Liver (tissue), 9 donors: ENCODE data around the gene DERL2. TPM values are rescaled to one million over a fixed set of nuclear protein-coding genes. Genes with fewer than 3 reads are reported as not detected.
"Not testable (repeated sequence)": the region's sequence is repeated elsewhere in the genome, so short reads cannot be mapped to it uniquely, and the experiment has no call there.

ENCODE experiments used
- DNase-seq: peaks from one replicate; pipeline ENCODE4 v3.0.0-alpha.2; 2017; ENCODE audit warnings: low spot score
- H3K27ac ChIP-seq, 2 donors: one replicate each; pipeline ENCODE4 v1.7.0; 2013; ENCODE audit warnings: inconsistent platforms in 2 of 2, low read length in 2 of 2, control low read depth in 1 of 2, low read depth in 1 of 2, mild to moderate bottlenecking in 1 of 2
- H3K27me3 ChIP-seq, 4 donors: one replicate each; pipeline versions ENCODE4 v1.6.1 to v1.7.0; 2013; ENCODE audit warnings: low read length in 3 of 4, inconsistent platforms in 1 of 4, mild to moderate bottlenecking in 1 of 4, moderate library complexity in 1 of 4; ENCODE audit not compliant: control insufficient read depth in 4 of 4, insufficient read depth in 4 of 4
- H3K36me3 ChIP-seq, 4 donors: one replicate each; pipeline versions ENCODE4 v1.6.1 to v1.7.0; 2013; ENCODE audit warnings: low read length in 3 of 4, mild to moderate bottlenecking in 3 of 4, low read depth in 1 of 4, moderate library complexity in 1 of 4; ENCODE audit not compliant: control insufficient read depth in 4 of 4, insufficient read depth in 3 of 4
- H3K4me1 ChIP-seq, 4 donors: one replicate each; pipeline versions ENCODE4 v1.6.1 to v1.7.0; 2013; ENCODE audit warnings: low read length in 3 of 4, mild to moderate bottlenecking in 3 of 4, moderate library complexity in 1 of 4; ENCODE audit not compliant: control insufficient read depth in 4 of 4, insufficient read depth in 4 of 4
- H3K4me3 ChIP-seq, 3 donors: one replicate each; pipeline versions ENCODE4 v1.6.1 to v1.7.0; 2013; ENCODE audit warnings: low read length in 3 of 3, control low read depth in 1 of 3, low read depth in 1 of 3, mild to moderate bottlenecking in 1 of 3
- H3K9ac ChIP-seq, 2 donors: one replicate each; pipeline ENCODE4 v1.7.0; 2013; ENCODE audit warnings: low read length in 2 of 2, mild to moderate bottlenecking in 2 of 2, moderate library complexity in 2 of 2, control low read depth in 1 of 2, low read depth in 1 of 2
- H3K9me3 ChIP-seq, 4 donors: one replicate each; pipeline versions ENCODE4 v1.6.1 to v1.7.0; 2013; ENCODE audit warnings: low read length in 3 of 4; ENCODE audit not compliant: control insufficient read depth in 4 of 4
- EGR1 ChIP-seq, 2 donors: IDR thresholded peaks; 2 replicates each; pipeline ENCODE4 v1.6.1; 2016 to 2018; ENCODE audit warnings: antibody characterized with exemption in 2 of 2, low read depth in 2 of 2
- FOXA2 ChIP-seq: IDR thresholded peaks from 2 replicates; pipeline ENCODE4 v1.6.1; 2016; ENCODE audit warnings: antibody characterized with exemption
- HNF4A ChIP-seq, 2 donors: conservative IDR thresholded peaks; 2 replicates each; pipeline ENCODE4 v1.6.1; 2016; ENCODE audit warnings: antibody characterized with exemption in 2 of 2, mild to moderate bottlenecking in 2 of 2
- HNF4G ChIP-seq: IDR thresholded peaks from 2 replicates; pipeline ENCODE4 v1.6.1; 2016; ENCODE audit warnings: antibody characterized with exemption
- JUND ChIP-seq, 2 donors: IDR thresholded peaks; 2 replicates each; pipeline ENCODE4 v1.6.1; 2016; ENCODE audit warnings: antibody characterized with exemption in 2 of 2
- RAD21 ChIP-seq, 2 donors: IDR thresholded peaks; 2 replicates each; pipeline ENCODE4 v1.6.1; 2016; ENCODE audit warnings: antibody characterized with exemption in 2 of 2, mild to moderate bottlenecking in 2 of 2
- SP1 ChIP-seq: IDR thresholded peaks from 2 replicates; pipeline ENCODE4 v1.6.1; 2018; ENCODE audit warnings: antibody characterized with exemption, mild to moderate bottlenecking
- TAF1 ChIP-seq: conservative IDR thresholded peaks from 2 replicates; pipeline ENCODE4 v1.6.1; 2016; ENCODE audit warnings: antibody characterized with exemption, mild to moderate bottlenecking
- WGBS: extraction: QIAGEN DNeasy Blood & Tissue Kit; methylation state at CpG from one replicate; pipeline ENCODE4 v1.1.7; 2013; 5-methylcytosine and 5-hydroxymethylcytosine counted together
- polyA plus RNA-seq, 2 donors: library from polyadenylated mRNA; stranded (reverse) in 1 of 2; unstranded in 1 of 2; fragments of 200-250 nt in 1 of 2; fragments of >200 nt in 1 of 2; fragmentation: Nextera tagmentation in 1 of 2; extraction: Ambion mirVana in 1 of 2; gene quantifications; one replicate each; pipeline versions ENCODE4 v1.2.1 to v1.2.3, GENCODE V29; 2013 to 2015
- total RNA-seq, 2 donors: library from RNA; depleted of rRNA; stranded (reverse); fragments of >200 nt; gene quantifications; one replicate each; pipeline ENCODE4 v1.2.3, GENCODE V29; 2014
- TF ChIP-seq, protein P1 (sequence below): IDR thresholded peaks from 2 replicates; pipeline ENCODE4 v1.6.1; 2016; ENCODE audit warnings: antibody characterized with exemption
- TF ChIP-seq, protein P2 (sequence below): IDR thresholded peaks from 2 replicates; pipeline ENCODE4 v1.6.1; 2016; ENCODE audit warnings: antibody characterized with exemption, mild to moderate bottlenecking
- donor health status: healthy.
- donor health status: healthy.
- donor health status: healthy.
- donor health status: healthy.
- donor health status: healthy.

DERL2 gene
- total and polyA plus RNA-seq, 4 donors = 35.8 to 75.3 (median 45.9) TPM

DNA sequence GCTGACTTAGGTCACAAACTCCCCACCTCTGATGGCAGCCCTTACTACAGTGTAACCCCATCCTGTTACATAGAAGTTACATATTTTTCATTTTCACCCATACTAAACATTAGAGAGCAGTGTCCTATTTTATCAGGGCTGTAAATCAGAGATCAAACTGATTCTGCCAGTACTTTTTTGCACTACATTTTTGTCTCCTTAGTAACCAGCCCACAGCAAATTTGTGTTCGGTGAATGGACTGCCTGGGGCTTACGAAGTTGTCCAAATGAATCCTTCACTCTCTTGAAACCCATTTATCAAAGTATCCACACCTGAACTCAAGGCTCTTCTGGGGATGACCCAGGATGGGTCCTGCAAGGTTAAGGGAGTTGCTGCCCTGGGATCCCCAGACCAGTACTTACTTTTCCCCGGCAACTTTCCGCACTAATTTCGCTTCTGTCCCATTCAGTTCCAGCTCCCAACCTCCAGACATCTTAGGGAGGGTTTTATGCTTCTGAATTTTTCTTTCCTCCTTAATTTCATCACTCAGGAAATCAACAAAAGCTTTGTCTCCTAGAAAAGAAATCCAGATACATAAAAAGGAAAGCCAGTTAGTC is 48.2 kb downstream of the DERL2 start:
- DNase-seq = no peak
- TF ChIP-seq JUND (IDR thresholded peaks at IDR 0.05) = no peak
- TF ChIP-seq, protein P1, sequence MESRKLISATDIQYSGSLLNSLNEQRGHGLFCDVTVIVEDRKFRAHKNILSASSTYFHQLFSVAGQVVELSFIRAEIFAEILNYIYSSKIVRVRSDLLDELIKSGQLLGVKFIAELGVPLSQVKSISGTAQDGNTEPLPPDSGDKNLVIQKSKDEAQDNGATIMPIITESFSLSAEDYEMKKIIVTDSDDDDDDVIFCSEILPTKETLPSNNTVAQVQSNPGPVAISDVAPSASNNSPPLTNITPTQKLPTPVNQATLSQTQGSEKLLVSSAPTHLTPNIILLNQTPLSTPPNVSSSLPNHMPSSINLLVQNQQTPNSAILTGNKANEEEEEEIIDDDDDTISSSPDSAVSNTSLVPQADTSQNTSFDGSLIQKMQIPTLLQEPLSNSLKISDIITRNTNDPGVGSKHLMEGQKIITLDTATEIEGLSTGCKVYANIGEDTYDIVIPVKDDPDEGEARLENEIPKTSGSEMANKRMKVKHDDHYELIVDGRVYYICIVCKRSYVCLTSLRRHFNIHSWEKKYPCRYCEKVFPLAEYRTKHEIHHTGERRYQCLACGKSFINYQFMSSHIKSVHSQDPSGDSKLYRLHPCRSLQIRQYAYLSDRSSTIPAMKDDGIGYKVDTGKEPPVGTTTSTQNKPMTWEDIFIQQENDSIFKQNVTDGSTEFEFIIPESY = no peak
- TF ChIP-seq, protein P2, sequence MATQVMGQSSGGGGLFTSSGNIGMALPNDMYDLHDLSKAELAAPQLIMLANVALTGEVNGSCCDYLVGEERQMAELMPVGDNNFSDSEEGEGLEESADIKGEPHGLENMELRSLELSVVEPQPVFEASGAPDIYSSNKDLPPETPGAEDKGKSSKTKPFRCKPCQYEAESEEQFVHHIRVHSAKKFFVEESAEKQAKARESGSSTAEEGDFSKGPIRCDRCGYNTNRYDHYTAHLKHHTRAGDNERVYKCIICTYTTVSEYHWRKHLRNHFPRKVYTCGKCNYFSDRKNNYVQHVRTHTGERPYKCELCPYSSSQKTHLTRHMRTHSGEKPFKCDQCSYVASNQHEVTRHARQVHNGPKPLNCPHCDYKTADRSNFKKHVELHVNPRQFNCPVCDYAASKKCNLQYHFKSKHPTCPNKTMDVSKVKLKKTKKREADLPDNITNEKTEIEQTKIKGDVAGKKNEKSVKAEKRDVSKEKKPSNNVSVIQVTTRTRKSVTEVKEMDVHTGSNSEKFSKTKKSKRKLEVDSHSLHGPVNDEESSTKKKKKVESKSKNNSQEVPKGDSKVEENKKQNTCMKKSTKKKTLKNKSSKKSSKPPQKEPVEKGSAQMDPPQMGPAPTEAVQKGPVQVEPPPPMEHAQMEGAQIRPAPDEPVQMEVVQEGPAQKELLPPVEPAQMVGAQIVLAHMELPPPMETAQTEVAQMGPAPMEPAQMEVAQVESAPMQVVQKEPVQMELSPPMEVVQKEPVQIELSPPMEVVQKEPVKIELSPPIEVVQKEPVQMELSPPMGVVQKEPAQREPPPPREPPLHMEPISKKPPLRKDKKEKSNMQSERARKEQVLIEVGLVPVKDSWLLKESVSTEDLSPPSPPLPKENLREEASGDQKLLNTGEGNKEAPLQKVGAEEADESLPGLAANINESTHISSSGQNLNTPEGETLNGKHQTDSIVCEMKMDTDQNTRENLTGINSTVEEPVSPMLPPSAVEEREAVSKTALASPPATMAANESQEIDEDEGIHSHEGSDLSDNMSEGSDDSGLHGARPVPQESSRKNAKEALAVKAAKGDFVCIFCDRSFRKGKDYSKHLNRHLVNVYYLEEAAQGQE = no peak
- no peak for TF ChIP-seq HNF4A (conservative IDR thresholded peaks at IDR 0.05)
- TF ChIP-seq RAD21 (IDR thresholded peaks at IDR 0.05) = no peak
- TF ChIP-seq TAF1 = no peak
- TF ChIP-seq SP1 = no peak
- TF ChIP-seq FOXA2 = no peak
- Histone ChIP-seq H3K9ac (peak overlapping the region; percentile 55 to 97), H3K4me1 (peaks cover 0 to 15% (median 11%) of the 10 kb centered on the region in 4 donors), H3K36me3 (peaks cover 4 to 31% (median 29%) of the 10 kb centered on the region in 4 donors), H3K4me3 (peak overlapping the region; percentile 88 to 92 (median 91)), H3K27me3 (no peaks in the 10 kb centered on the region), H3K9me3 (no peaks in the 10 kb centered on the region), H3K27ac (no peak overlapping the region)
- 60% methylated on average over 5 of the region's 5 CpGs for WGBS

DNA sequence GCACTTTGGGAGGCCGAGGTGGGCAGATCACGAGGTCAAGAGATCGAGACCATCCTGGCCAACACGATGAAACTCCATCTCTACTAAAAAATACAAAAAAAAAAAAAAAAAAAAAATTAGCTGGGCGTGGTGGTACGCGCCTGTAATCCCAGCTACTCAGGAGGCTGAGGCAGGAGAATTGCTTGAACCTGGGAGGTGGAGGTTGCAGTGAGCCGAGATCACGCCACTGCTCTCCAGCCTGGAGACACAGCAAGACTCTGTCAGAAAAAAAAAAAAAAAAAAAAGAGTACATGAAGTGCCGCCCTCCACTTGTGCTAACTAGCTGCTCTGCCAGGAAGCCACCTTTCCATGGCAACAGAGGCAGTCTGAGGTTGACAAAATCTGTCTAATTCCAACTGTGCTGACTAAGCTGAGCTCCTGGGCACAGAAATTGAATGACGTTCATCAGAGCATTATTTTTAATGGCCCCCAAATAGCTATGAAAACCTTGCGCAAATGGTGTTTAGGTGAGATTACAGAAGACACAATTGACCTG is 50.1 kb downstream of the DERL2 start:
- not testable (repeated sequence) for H3K27ac ChIP-seq, H3K9me3 ChIP-seq, H3K9ac ChIP-seq, DNase-seq, H3K27me3 ChIP-seq, H3K4me3 ChIP-seq
- 93% methylated on average over 12 of the region's 12 CpGs for WGBS
- Histone ChIP-seq H3K4me1 (peaks cover 0 to 15% (median 11%) of the 10 kb centered on the region in 4 donors), H3K36me3 (peaks cover 5 to 45% (median 38%) of the 10 kb centered on the region in 4 donors)

DNA sequence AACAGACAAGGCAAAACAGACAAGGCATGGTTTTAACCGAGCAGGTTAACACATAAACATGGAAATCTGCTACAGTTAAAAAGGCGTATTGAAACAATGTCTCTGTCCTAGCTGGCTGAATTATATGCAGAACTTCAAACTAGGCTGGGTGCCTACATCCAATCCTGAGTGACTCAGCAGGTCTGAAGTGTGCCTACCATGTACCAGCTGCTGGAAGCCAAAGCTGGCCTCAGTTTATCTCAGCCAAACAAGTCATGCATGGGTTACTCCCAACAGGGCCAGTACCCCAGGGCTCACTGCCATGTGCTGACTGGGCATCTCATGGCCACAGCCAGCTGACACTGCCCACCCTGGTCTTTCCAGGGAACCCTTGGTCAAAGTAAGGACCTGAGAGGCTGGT is 51.0 kb downstream of the DERL2 start:
- H3K27me3 ChIP-seq = no peaks in the 10 kb centered on the region
- DNase-seq = no peak
- H3K9me3 ChIP-seq = no peaks in the 10 kb centered on the region
- TF ChIP-seq EGR1 (IDR thresholded peaks at IDR 0.05; ENCODE audit: low read depth in 2 of 2) (no peak), RAD21 (IDR thresholded peaks at IDR 0.05) (no peak), HNF4G (no peak), TAF1 (no peak)
- TF ChIP-seq, protein P2 = no peak
- H3K9ac ChIP-seq = no peak overlapping the region
- H3K4me1 ChIP-seq = peaks cover 0 to 15% (median 11%) of the 10 kb centered on the region in 4 donors
- no peak overlapping the region for H3K4me3 ChIP-seq
- WGBS = 96% methylated on average over 2 of the region's 2 CpGs
- peaks cover 5 to 50% (median 41%) of the 10 kb centered on the region in 4 donors for H3K36me3 ChIP-seq
- no peak overlapping the region for H3K27ac ChIP-seq
